Measurements from ENCODE around the gene TNFRSF9. TPM values are rescaled to one million over a fixed set of nuclear protein-coding genes. Genes with fewer than 3 reads are reported as not detected.
"Not testable (repeated sequence)": the region's sequence is repeated elsewhere in the genome, so short reads cannot be mapped to it uniquely, and the experiment has no call there.

Gene TNFRSF9
- total RNA-seq, 2 donors from 2014 or later: 22.2 to 40.8 TPM

GRCh38 chr1:7967196-7967595 is 26.6 kb upstream of the TNFRSF9 start:
- peaks cover 15% of the 10 kb centered on the region for H3K4me1 Mint-ChIP-seq
- no peak for ATAC-seq (replicated peaks)
- H3K36me3 Mint-ChIP-seq (ENCODE audit: low read depth): peaks cover 97% of the 10 kb centered on the region
- H3K9me3 Mint-ChIP-seq: no peaks in the 10 kb centered on the region
- H3K4me3 Mint-ChIP-seq: peak overlapping the region; percentile 18
- peak overlapping the region; percentile 71 for H3K27ac Mint-ChIP-seq
- H3K27me3 Mint-ChIP-seq: no peaks in the 10 kb centered on the region

- Mint-ChIP-seq H3K27ac (peak overlapping the region; percentile 82), H3K36me3 (ENCODE audit: low read depth) (peaks cover 83% of the 10 kb centered on the region), H3K4me1 (peaks cover 22% of the 10 kb centered on the region), H3K27me3 (no peaks in the 10 kb centered on the region), H3K4me3 (peak overlapping the region; percentile 96), H3K9me3 (no peaks in the 10 kb centered on the region)
- no peak for ATAC-seq (replicated peaks)
Observed at GRCh38 chr1:7964476-7964875, 23.8 kb upstream of the TNFRSF9 start.

- not testable (repeated sequence) for ATAC-seq (replicated peaks)
- peaks cover 77% of the 10 kb centered on the region for H3K36me3 Mint-ChIP-seq (ENCODE audit: low read depth)
Observed at GRCh38 chr1:7963841-7964240, 23.2 kb upstream of the TNFRSF9 start.

GRCh38 chr1:7963378-7963730 is 22.7 kb upstream of the TNFRSF9 start:
- peaks cover 29% of the 10 kb centered on the region for H3K4me1 Mint-ChIP-seq
- H3K4me3 Mint-ChIP-seq: peak overlapping the region; percentile 96
- peak overlapping the region; percentile 95 for H3K27ac Mint-ChIP-seq
- not testable (repeated sequence) for H3K27me3 Mint-ChIP-seq; ATAC-seq (replicated peaks); H3K9me3 Mint-ChIP-seq
- H3K36me3 Mint-ChIP-seq (ENCODE audit: low read depth): peaks cover 72% of the 10 kb centered on the region

More at GRCh38 chr1:7963841-7964240, 23.2 kb upstream of the TNFRSF9 start:
- H3K27me3 Mint-ChIP-seq, H3K9me3 Mint-ChIP-seq: not testable (repeated sequence)
- peak overlapping the region; percentile 82 for H3K27ac Mint-ChIP-seq
- peak overlapping the region; percentile 96 for H3K4me3 Mint-ChIP-seq
- H3K4me1 Mint-ChIP-seq: peaks cover 28% of the 10 kb centered on the region

- Mint-ChIP-seq H3K36me3 (ENCODE audit: low read depth) (peaks cover 70% of the 10 kb centered on the region), H3K4me1 (peaks cover 29% of the 10 kb centered on the region), H3K9me3 (no peaks in the 10 kb centered on the region)
Observed at GRCh38 chr1:7962636-7963377, 22.2 kb upstream of the TNFRSF9 start.

GRCh38 chr1:7962014-7962335 is 21.3 kb upstream of the TNFRSF9 start:
- H3K36me3 Mint-ChIP-seq (ENCODE audit: low read depth): peaks cover 61% of the 10 kb centered on the region
- peaks cover 28% of the 10 kb centered on the region for H3K4me1 Mint-ChIP-seq
- peak; percentile 28 for ATAC-seq (replicated peaks)

More at GRCh38 chr1:7962636-7963377, 22.2 kb upstream of the TNFRSF9 start:
- Mint-ChIP-seq H3K27ac (peak overlapping the region; percentile 95), H3K4me3 (peak overlapping the region; percentile 96), H3K27me3 (no peaks in the 10 kb centered on the region)
- no peak for ATAC-seq (replicated peaks)

GRCh38 chr1:7961216-7962013 is 20.8 kb upstream of the TNFRSF9 start, which contains the start of gene PARK7:
PARK7 (plus strand) TSS chr1:7961711; CDS start chr1:7962786, 1,075 bp downstream.
- Mint-ChIP-seq H3K27me3 (no peaks in the 10 kb centered on the region), H3K9me3 (no peaks in the 10 kb centered on the region), H3K27ac (peak within 1 kb of the TSS; percentile 95), H3K4me3 (peak within 1 kb of the TSS; percentile 96), H3K4me1 (peaks cover 23% of the 10 kb centered on the region), H3K36me3 (ENCODE audit: low read depth) (peaks cover 56% of the 10 kb centered on the region)
- ATAC-seq (replicated peaks): peak; percentile 95

More at GRCh38 chr1:7962014-7962335, 21.3 kb upstream of the TNFRSF9 start:
- H3K9me3 Mint-ChIP-seq: no peaks in the 10 kb centered on the region
- H3K4me3 Mint-ChIP-seq: peak overlapping the region; percentile 96
- no peaks in the 10 kb centered on the region for H3K27me3 Mint-ChIP-seq
- peak overlapping the region; percentile 95 for H3K27ac Mint-ChIP-seq

GRCh38 chr1:7960867-7961215 is 20.2 kb upstream of the TNFRSF9 start:
- H3K4me3 Mint-ChIP-seq: peak overlapping the region; percentile 96
- H3K27me3 Mint-ChIP-seq: no peaks in the 10 kb centered on the region
- peaks cover 50% of the 10 kb centered on the region for H3K36me3 Mint-ChIP-seq (ENCODE audit: low read depth)
- peaks cover 26% of the 10 kb centered on the region for H3K4me1 Mint-ChIP-seq
- H3K27ac Mint-ChIP-seq: peak overlapping the region; percentile 95
- ATAC-seq (replicated peaks): no peak
- no peaks in the 10 kb centered on the region for H3K9me3 Mint-ChIP-seq

- peak overlapping the region; percentile 96 for H3K4me3 Mint-ChIP-seq
- H3K4me1 Mint-ChIP-seq: peaks cover 28% of the 10 kb centered on the region
- no peaks in the 10 kb centered on the region for H3K27me3 Mint-ChIP-seq
- peaks cover 43% of the 10 kb centered on the region for H3K36me3 Mint-ChIP-seq (ENCODE audit: low read depth)
- peak overlapping the region; percentile 95 for H3K27ac Mint-ChIP-seq
- ATAC-seq (replicated peaks): no peak
- no peaks in the 10 kb centered on the region for H3K9me3 Mint-ChIP-seq
Observed at GRCh38 chr1:7960165-7960564, 19.5 kb upstream of the TNFRSF9 start.

- ATAC-seq (replicated peaks): no peak
- H3K27ac Mint-ChIP-seq: peak overlapping the region; percentile 54
- H3K36me3 Mint-ChIP-seq (ENCODE audit: low read depth): peaks cover 6% of the 10 kb centered on the region
- no peaks in the 10 kb centered on the region for H3K9me3 Mint-ChIP-seq
- H3K27me3 Mint-ChIP-seq: no peaks in the 10 kb centered on the region
- H3K4me1 Mint-ChIP-seq: peaks cover 26% of the 10 kb centered on the region
- peak overlapping the region; percentile 88 for H3K4me3 Mint-ChIP-seq
Observed at GRCh38 chr1:7956218-7957032, 15.8 kb upstream of the TNFRSF9 start.

GRCh38 chr1:7954683-7955082 is 14.0 kb upstream of the TNFRSF9 start:
- Mint-ChIP-seq H3K4me3 (peak overlapping the region; percentile 88), H3K9me3 (no peaks in the 10 kb centered on the region), H3K4me1 (peaks cover 25% of the 10 kb centered on the region), H3K36me3 (ENCODE audit: low read depth) (no peaks in the 10 kb centered on the region), H3K27me3 (no peaks in the 10 kb centered on the region), H3K27ac (peak overlapping the region; percentile 94)
- ATAC-seq (replicated peaks): no peak

- H3K4me1 Mint-ChIP-seq: peaks cover 22% of the 10 kb centered on the region
- H3K4me3 Mint-ChIP-seq: peak overlapping the region; percentile 88
- no peaks in the 10 kb centered on the region for H3K27me3 Mint-ChIP-seq
- H3K27ac Mint-ChIP-seq: peak overlapping the region; percentile 94
- no peaks in the 10 kb centered on the region for H3K36me3 Mint-ChIP-seq (ENCODE audit: low read depth)
- ATAC-seq (replicated peaks): peak; percentile 92
- H3K9me3 Mint-ChIP-seq: no peaks in the 10 kb centered on the region
Observed at GRCh38 chr1:7953850-7954609, 13.4 kb upstream of the TNFRSF9 start.

GRCh38 chr1:7952791-7953190 is 12.2 kb upstream of the TNFRSF9 start:
- H3K9me3 Mint-ChIP-seq; ATAC-seq (replicated peaks); H3K4me3 Mint-ChIP-seq; H3K27ac Mint-ChIP-seq; H3K27me3 Mint-ChIP-seq; H3K36me3 Mint-ChIP-seq (ENCODE audit: low read depth): not testable (repeated sequence)
- peaks cover 28% of the 10 kb centered on the region for H3K4me1 Mint-ChIP-seq

GRCh38 chr1:7948960-7949359 is 8.3 kb upstream of the TNFRSF9 start:
- Mint-ChIP-seq H3K4me1 (peaks cover 15% of the 10 kb centered on the region), H3K9me3 (no peaks in the 10 kb centered on the region), H3K36me3 (ENCODE audit: low read depth) (no peaks in the 10 kb centered on the region), H3K27ac (peak overlapping the region; percentile 85), H3K4me3 (peak overlapping the region; percentile 68), H3K27me3 (no peaks in the 10 kb centered on the region)
- ATAC-seq (replicated peaks): peak; percentile 95
